Fibroblast of skin of left quadriceps (primary cell): ENCODE measurements around the gene CAB39L.
A peak's percentile ranks its signal among the peaks of the same experiment; 100 is the strongest.

Experiments
- DNase-seq, 2 experiments: peaks; one replicate each; pipeline ENCODE4 v3.0.0-alpha.2; 2013; ENCODE audit warnings: low read depth in 2 of 2

Gene CAB39L

DNA sequence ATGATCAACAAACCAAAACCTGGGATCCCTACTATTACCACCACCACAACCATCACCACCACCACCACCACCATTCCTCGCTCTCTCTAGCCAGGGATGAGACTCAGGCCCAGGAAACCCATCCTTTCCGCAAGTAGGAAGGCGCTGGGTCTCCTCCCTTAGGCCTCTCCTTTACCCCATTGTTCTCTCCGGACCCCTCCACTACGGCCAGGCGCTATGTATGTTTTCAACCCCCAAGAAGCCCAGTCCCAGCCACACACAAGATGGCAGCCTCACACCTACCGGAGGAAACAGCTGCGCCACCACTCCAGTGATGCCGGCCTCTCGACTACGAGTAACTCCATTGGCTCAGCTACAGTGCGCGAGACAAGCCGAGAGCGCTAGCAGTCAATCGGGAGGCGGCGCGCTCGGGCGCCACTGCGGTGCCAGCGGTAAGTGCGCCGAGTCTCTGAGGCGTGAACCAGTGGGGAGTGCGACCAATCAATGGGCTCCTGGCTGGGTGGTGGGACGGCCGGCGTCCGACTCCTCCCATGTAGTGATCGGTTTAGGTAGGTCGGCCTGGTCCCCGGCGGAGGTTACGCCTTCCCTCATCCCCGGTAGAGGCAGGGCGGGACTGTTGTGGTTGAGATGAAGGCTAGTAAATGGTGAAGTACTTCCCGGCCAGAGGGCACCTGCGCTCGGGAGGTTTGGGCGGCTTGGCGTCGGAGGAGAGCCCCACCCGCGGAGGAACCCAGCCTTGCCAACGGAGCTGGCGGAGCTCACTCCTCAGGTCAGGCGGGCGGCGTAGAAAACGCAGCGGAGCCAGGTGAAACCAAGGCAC is at the start of gene CAB39L, which contains the start of gene SETDB2:
Gene CAB39L, minus strand, starts transcription at position 361 of the 820 bp plus-strand sequence. CDS start 61,154 bp downstream, outside the sequence.
Gene SETDB2, plus strand, starts transcription at position 571 of the 820 bp plus-strand sequence. CDS start 7,620 bp downstream, outside the sequence.
- DNase-seq, result peak; percentile 96 to 97

DNA sequence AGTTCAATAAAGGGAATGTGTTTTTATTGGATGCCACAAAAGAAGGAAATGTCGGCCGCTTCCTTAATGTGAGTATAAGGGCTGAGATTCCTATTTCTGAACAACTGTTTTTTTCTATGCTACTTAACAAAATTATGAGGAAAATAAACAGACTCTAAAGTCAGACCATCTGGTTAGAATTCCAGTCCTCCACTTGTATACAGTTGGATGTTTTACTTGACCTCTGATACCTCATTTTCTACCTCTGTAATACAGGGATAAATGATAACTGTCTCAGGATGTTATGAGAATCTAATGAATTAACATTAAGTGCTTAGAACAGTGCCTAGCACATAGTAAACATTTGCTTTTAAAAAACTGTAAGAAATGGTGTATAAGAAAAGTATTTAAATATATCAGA is 44.7 kb upstream of the CAB39L start:
- DNase-seq, result no peak

DNA sequence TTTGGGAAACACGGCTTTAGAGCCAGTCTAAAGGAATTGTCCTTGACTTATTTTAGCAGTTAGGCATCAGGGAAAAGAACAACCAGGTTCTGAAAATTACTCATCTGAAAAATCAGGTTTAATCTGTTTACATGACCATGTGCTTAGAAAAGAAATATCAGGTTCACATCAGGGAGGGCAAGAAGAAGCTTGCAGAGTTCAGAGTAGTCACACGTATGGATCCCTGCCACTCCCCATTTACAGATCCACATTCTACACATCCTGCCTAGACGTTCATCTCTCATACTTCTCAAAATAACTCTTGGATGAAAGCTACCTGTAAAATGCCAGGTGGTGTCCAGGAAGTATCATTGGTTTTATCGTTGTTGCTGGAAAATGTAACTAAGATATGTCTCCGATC is 37.9 kb upstream of the CAB39L start:
- no peak for DNase-seq

- no peak for DNase-seq
Measured at GRCh38 chr13:49476529-49476928, 32.7 kb upstream of the CAB39L start.

DNA sequence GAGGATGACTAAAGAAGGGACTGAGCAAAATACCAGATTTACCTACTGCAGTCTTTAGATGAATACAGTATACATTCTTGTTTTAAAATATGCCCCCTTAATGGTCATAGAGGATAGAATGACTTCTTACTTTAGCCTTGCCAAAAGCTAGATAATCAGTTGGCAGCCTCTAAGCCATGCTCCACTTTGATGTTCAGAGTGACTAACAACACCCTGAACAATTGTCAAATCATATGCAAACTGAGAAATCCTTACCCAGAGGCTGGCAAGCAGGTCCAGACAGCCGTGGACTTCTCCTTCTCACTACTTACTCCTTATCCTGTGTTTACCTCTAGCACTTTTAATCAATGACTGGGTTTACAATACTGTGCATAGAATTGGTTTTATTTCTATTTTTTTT is 28.3 kb upstream of the CAB39L start:
- no peak for DNase-seq

DNA sequence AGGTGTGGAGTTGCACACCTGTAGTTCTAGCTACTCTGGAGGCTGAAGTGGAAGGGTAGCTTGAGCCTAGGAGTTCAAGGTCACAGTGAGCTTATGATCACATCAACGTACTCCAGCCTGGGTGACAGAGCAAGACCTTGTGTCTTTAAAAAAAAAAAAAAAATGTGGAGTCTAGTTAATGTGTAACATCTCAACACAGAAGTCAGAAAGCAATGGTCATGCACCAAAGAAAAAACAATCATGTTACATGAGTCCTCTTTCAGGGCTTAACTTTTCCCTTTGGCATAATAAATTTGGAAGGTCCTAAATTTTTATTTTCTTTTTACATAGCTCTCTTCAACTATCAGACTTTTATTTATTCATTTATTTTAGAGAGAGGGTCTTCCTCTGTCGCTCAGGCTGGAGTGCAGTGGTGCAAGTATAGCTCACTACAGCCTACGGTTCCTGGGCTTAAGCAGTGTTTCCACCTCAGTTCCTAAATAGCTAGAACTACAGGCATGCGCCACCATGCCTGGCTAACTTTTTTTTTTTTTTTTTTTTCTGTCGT is 22.5 kb upstream of the CAB39L start:
- no peak for DNase-seq

GRCh38 chr13:49464621-49465325 is 20.9 kb upstream of the CAB39L start:
- no peak for DNase-seq

DNA sequence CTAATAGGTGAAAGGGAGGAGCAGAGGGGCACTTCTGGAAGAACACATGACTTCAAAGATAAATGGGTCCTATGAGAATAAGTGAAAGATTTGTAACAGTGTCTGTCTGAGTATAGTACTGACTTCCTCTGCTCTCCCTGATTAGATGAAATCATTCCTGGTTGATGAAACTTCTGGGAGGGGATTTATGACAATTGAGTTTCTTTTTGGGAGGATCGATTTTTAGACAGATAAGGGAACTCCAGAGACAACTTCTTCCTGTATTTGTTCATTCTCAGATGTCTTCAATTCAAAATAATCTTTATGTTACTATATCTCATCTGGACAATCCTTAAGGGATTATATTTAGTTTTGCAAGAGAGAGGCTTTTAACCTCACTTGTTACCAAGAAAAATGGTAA is 20.2 kb upstream of the CAB39L start:
- DNase-seq, result no peak

DNA sequence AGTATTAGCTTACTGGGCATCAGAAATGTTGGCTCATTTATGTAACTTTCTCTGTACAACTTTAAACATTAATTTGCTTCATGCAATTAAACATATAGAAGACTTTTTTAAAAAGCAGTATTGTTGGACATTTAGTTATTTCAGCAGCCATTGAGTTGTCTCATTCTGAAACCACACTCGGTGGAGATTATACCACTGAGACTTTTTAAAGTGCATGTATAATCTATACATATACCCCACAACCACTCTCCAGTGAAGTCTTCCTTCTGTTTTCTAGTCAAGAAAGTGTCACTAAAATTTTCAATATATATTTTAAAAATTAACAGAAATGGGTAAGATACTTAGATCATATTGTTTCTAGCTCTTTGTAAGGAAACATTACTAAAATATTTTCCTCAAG is 15.7 kb upstream of the CAB39L start:
- no peak for DNase-seq

GRCh38 chr13:49457221-49457620 is 13.4 kb upstream of the CAB39L start:
- peak in 1 of 2 experiments; percentile 3 for DNase-seq

- DNase-seq, result no peak
Measured at GRCh38 chr13:49456156-49456555, 12.3 kb upstream of the CAB39L start.

- no peak for DNase-seq
Measured at GRCh38 chr13:49455007-49455398, 11.1 kb upstream of the CAB39L start.

- DNase-seq, result peak; percentile 26 to 30
Measured at GRCh38 chr13:49454388-49455006, 10.6 kb upstream of the CAB39L start.

DNA sequence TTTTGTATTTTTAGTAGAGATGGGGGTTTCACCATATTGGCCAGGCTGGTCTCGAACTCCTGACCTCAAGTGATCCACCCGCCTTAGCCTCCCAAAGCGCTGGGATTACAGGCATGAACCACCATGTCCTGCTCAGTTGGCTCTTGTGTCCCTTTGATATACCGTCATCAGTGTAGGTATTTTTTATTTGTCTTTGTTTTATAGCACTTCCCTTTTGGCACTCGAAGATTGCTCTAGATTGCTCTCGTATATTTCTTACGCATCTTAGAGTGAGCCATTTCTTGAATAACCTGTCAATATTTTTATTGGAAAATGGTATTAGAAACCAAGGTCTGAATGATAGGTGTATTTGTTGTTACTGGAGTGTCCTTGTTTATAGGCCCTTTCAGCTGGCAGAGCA is 9.6 kb upstream of the CAB39L start:
- DNase-seq, result no peak

DNA sequence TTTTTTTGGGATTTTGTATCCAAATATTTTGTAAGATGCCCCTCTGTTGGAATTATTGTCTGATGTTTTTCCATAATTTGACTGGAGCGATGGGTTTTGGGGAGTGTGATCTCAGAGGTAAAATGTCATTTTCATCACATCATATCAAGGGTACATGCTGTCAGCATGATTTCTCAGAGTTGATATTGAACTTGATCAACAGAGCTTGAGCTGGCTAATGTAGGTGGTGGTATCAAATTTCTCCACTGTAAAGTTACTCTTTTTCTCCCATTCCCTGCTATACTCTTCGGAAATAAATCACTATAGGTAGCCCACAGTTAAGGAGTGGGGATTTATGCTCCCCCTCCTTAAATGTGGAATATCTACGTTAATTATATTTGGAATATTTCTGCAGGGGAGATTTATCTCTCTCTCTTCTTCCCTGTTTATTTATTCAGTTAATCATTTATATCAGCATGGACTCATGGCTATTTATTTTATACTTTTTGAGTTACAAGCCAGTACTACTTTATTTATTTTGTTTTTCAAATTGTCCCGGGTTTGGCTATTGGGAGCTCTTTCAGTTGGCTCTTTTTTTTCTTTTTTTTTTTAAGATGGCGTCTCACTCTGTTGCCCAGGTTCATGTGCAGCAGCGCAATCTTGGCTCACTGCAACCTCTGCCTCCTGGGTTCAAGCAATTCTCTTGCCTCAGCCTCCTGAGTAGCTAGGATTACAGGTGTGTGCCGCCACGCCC is 9.0 kb upstream of the CAB39L start:
- DNase-seq, result no peak

DNA sequence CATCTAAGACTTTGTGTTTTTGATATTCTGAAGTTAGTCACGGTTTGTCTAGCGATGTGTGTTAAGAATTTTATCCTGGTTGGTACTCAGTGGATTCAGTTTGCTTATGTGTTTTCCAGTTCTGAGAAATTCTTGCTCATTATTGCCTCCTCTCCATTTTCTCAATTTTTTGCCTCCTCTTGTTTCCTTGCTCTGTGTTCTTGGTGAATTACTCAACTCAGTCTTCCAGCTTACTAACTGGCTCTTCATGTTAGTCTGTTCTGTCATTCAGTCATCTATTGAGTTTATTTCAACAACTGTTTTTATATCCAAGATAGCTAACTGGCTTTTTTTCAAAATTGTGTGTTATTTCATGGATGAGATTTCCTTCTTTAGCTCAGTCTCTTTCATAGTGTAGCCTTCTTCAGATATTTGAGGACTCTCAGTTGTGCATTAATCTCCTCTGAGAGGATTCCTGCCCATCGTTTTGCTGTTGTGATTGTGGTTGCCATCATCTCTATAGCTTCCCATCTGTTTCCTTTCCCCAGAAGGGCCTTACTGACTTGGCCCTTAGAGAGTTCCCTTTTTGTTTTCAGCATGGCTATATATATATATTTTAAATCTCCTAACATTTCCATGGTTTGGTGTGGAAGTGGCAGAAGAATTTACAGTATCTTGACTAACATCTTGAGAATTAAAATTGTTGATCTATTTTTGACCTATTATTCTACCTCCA is 6.4 kb upstream of the CAB39L start:
- no peak for DNase-seq

DNA sequence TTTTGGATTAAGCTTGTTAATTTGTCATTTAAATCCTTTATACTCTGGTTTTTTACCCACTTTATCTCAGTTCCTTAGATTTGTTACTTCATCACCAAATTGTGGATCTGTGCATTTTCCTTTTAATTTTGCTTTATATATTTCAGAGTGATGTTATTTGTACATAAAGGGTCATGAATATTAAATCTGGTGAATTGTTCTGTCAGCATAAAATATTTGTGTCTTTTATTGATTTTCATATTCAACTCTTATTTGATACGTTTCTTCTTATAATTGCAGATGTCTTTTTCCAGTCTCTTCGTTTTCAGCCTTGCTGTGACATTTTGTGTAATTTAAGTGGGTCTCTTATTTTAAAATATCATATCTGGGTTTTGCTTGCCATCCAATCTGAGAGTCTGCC is 4.9 kb upstream of the CAB39L start:
- no peak for DNase-seq

- DNase-seq, result no peak
Measured at GRCh38 chr13:49446473-49446872, 2.6 kb upstream of the CAB39L start.

- peak; percentile 77 to 78 for DNase-seq
Measured at GRCh38 chr13:49444524-49445395, 896 bp upstream of the CAB39L start.

DNA sequence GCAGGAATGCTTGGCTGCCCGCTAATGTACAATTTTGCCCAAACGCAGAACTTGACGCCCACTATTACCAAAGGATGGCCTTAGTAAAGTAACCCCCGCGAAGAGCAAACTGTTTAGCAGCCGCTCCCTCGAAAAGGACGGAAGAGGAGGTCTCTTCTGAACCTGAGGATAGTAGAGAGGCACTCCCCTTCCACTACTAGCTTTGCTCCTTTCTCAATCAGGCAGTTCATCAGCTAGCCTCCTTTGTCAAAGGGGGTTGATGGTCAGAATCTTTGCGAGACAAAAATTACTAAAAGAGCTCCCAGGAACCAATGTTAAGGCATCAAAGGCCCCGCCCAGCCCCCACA is 534 bp downstream of the CAB39L start:
- peak; percentile 9 to 13 for DNase-seq
